Right atrium auricular region (tissue), 2 donors: ENCODE measurements around the gene FRMD6. TPM values are rescaled to one million over a fixed set of nuclear protein-coding genes. Genes with fewer than 3 reads are reported as not detected.
"Not testable (repeated sequence)": the region's sequence is repeated elsewhere in the genome, so short reads cannot be mapped to it uniquely, and the experiment has no call there.

Experiments used
- DNase-seq: peaks from one replicate; pipeline ENCODE4 v3.0.0-alpha.2; 2019; ENCODE audit warnings: low spot score
- H3K27ac ChIP-seq, 2 donors: fragments of 200-600 bp; sonication (generic); 1 replicate in 1 of 2; 2 replicates in 1 of 2; pipeline ENCODE4 v1.5.1; 2016 to 2019
- H3K27me3 ChIP-seq, 2 donors: fragments of 200-600 bp; sonication (generic); one replicate each; pipeline versions ENCODE4 v1.5.1 to v1.6.0; 2017 to 2019
- H3K36me3 ChIP-seq: fragments of 200-600 bp; sonication (generic); one replicate; pipeline ENCODE4 v1.5.1; 2016
- H3K4me1 ChIP-seq, 2 donors: fragments of 200-600 bp; sonication (generic); one replicate each; pipeline versions ENCODE4 v1.5.1 to v1.6.0; 2017 to 2019
- H3K4me3 ChIP-seq, 2 donors: fragments of 200-600 bp; sonication (generic); 1 replicate in 1 of 2; 2 replicates in 1 of 2; pipeline ENCODE4 v1.5.1; 2017 to 2019; ENCODE audit warnings: mild to moderate bottlenecking in 1 of 2, moderate library complexity in 1 of 2
- H3K9me3 ChIP-seq, 2 donors: fragments of 200-600 bp; sonication (generic); one replicate each; pipeline ENCODE4 v1.5.1; 2019
- total RNA-seq, 2 donors: library from RNA; depleted of rRNA; stranded (reverse); fragments of >200 nt; gene quantifications; one replicate each; pipeline ENCODE4 v1.1.0, GENCODE V29; 2016
- TF ChIP-seq, protein P1 (sequence below), 2 donors: fragments of 200-600 bp; sonication (generic); IDR thresholded peaks; one replicate each; pipeline ENCODE4 v1.5.1; 2019; ENCODE audit warnings: antibody characterized with exemption in 2 of 2

Gene FRMD6
- total RNA-seq, 2 donors from 2014 or later = 7.2 to 7.9 TPM

DNA sequence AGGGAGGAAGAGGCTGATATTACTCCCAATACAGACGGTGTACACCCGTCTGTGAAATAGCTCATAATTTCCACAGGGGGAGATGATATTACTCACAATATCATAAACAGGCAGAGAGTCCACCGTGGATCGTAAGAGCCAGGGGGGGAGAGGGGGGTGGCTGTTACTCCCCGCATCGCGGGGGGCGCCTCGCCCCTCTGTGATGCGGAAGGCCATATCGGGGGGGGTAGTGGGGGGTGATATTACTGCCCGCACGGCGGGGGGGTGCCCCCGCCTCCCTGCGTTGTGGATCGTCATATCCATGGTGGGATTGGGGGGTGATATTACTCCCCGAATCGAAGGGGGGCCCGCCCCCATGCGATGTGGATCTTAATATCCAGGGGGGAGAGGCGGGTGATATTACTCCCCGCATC, 91.9 kb downstream of the FRMD6 start:
- no peak for DNase-seq
- H3K4me1 ChIP-seq = no peaks in the 10 kb centered on the region

GRCh38 chr14:51744372-51745130, 92.8 kb downstream of the FRMD6 start:
- Histone ChIP-seq H3K9me3 (no peaks in the 10 kb centered on the region), H3K4me3 (no peak overlapping the region), H3K27me3 (no peaks in the 10 kb centered on the region), H3K4me1 (no peaks in the 10 kb centered on the region), H3K36me3 (no peaks in the 10 kb centered on the region), H3K27ac (no peak overlapping the region)
- TF ChIP-seq, protein P1, sequence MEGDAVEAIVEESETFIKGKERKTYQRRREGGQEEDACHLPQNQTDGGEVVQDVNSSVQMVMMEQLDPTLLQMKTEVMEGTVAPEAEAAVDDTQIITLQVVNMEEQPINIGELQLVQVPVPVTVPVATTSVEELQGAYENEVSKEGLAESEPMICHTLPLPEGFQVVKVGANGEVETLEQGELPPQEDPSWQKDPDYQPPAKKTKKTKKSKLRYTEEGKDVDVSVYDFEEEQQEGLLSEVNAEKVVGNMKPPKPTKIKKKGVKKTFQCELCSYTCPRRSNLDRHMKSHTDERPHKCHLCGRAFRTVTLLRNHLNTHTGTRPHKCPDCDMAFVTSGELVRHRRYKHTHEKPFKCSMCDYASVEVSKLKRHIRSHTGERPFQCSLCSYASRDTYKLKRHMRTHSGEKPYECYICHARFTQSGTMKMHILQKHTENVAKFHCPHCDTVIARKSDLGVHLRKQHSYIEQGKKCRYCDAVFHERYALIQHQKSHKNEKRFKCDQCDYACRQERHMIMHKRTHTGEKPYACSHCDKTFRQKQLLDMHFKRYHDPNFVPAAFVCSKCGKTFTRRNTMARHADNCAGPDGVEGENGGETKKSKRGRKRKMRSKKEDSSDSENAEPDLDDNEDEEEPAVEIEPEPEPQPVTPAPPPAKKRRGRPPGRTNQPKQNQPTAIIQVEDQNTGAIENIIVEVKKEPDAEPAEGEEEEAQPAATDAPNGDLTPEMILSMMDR (IDR thresholded peaks at IDR 0.05) = no peak
- DNase-seq = no peak

More for the DNA sequence above, 91.9 kb downstream of the FRMD6 start:
- no peaks in the 10 kb centered on the region for H3K9me3 ChIP-seq
- no peak overlapping the region for H3K27ac ChIP-seq
- H3K4me3 ChIP-seq = no peak overlapping the region
- H3K27me3 ChIP-seq = no peaks in the 10 kb centered on the region
- no peaks in the 10 kb centered on the region for H3K36me3 ChIP-seq
- TF ChIP-seq, protein P1 (IDR thresholded peaks at IDR 0.05) = no peak

- not testable (repeated sequence) for H3K4me1 ChIP-seq, DNase-seq, H3K9me3 ChIP-seq, H3K36me3 ChIP-seq, H3K27ac ChIP-seq, H3K4me3 ChIP-seq, H3K27me3 ChIP-seq
Observed at GRCh38 chr14:51746823-51747222, 95.1 kb downstream of the FRMD6 start.

DNA sequence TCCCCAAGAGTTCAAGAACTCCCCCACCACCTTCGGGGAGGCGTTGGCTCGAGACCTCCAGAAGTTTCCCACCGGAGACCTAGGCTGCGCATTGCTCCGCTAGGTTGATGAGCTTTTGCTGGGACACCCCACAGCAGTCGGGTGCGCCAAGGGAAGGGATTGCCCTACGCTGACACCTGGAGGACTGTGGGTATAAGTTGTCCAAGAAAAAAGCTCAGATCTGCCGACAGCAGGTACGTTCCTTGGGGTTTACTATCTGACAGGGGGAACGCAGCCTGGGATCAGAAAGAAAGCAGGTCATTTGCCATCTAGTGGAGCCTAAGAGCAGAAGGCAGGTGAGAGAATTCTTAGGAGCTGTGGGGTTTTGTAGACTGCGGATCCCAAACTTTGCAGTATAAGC, 98.8 kb downstream of the FRMD6 start:
- Histone ChIP-seq H3K27me3 (no peaks in the 10 kb centered on the region), H3K4me1 (no peaks in the 10 kb centered on the region), H3K36me3 (no peaks in the 10 kb centered on the region), H3K9me3 (no peaks in the 10 kb centered on the region), H3K27ac (no peak overlapping the region), H3K4me3 (no peak overlapping the region)
- TF ChIP-seq, protein P1 (IDR thresholded peaks at IDR 0.05) = no peak
- no peak for DNase-seq

DNA sequence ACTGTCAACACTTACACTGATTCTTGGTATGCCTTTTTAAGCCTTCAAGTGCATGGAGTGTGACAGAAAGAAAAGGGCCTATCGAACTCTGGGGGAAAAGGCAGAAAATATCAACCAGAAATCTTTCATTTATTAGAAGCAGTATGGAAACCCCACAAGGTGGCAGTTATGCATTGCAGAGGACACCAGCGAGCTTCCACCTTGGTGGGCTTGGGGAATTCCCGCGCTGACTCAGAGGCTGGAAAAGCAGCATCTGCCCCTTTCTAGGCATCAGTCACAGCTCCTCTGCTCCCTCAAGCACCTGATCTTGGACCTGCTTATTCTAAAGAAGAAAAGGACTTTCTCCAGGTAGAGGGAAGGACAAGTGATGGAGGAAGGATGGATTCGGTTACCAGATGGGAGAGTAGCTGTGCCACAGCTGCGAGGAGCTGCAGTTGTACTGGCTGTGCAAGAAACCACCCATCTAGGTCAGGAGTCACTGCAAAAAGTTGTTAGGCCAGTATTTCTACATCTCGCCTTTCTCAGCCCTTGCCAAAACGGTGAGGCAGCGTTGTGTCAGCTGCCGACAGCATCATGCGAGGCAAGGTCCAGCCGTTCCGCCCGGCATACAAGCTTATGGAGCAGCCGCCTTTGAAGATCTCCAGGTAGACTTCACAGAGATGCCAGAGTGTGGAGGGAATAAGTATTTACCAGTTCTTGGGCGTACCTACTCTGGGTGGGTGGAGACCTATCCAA, 100.1 kb downstream of the FRMD6 start:
- not testable (repeated sequence) for H3K9me3 ChIP-seq, H3K27me3 ChIP-seq, H3K27ac ChIP-seq, H3K4me1 ChIP-seq, H3K36me3 ChIP-seq, H3K4me3 ChIP-seq, DNase-seq

- not testable (repeated sequence) for DNase-seq, H3K27ac ChIP-seq, H3K4me3 ChIP-seq, H3K9me3 ChIP-seq, H3K4me1 ChIP-seq, H3K27me3 ChIP-seq, H3K36me3 ChIP-seq
Observed at GRCh38 chr14:51757756-51758155, 106.0 kb downstream of the FRMD6 start.

- no peaks in the 10 kb centered on the region for H3K9me3 ChIP-seq
- no peaks in the 10 kb centered on the region for H3K36me3 ChIP-seq
- no peak overlapping the region for H3K27ac ChIP-seq
- TF ChIP-seq, protein P1 (IDR thresholded peaks at IDR 0.05) = no peak
- no peaks in the 10 kb centered on the region for H3K4me1 ChIP-seq
- DNase-seq = no peak
- H3K4me3 ChIP-seq = no peak overlapping the region
- no peaks in the 10 kb centered on the region for H3K27me3 ChIP-seq
Observed at GRCh38 chr14:51759950-51760349, 108.2 kb downstream of the FRMD6 start.

DNA sequence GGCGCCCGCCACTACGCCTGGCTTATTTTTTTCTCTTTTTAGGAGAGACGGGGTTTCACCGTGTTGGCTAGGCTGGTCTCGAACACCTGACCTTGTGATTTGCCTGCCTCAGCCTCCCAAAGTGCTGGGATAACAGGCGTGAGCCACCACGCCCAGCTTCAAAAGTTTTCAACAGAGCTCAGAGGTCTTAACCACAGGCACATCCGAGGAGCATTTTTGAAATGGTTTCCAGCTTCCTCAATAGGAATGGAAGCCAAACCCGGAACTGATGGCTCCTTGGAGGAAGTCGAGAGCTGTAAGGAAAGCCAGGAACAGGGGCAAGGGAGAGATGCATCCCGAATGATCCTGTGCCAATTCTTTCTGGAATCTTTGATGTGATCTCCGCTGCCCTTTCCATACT, 114.0 kb downstream of the FRMD6 start:
- DNase-seq, H3K4me1 ChIP-seq, H3K4me3 ChIP-seq, H3K9me3 ChIP-seq, H3K27me3 ChIP-seq, H3K36me3 ChIP-seq, H3K27ac ChIP-seq: not testable (repeated sequence)

DNA sequence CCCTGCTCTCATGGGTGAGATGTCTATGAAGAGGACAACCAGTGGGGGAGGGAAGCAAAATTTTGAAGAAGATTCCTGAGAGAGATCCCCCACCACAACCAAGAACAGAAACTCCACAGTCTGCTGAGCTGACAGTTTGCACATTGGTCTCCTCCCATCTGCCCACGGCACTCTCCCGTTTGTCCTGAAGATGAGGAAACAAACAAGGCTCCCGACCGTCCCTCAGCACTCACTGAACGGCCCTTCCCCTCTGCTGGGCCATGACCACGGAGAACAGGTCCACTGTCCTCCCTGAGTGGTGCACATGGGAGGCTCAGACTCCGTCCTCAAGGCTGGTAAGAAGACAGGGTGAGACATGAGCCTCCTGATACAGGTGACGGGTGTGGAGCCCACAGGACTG, 114.9 kb downstream of the FRMD6 start:
- not testable (repeated sequence) for H3K4me1 ChIP-seq, H3K27ac ChIP-seq, H3K9me3 ChIP-seq, H3K27me3 ChIP-seq, H3K4me3 ChIP-seq, H3K36me3 ChIP-seq, DNase-seq

DNA sequence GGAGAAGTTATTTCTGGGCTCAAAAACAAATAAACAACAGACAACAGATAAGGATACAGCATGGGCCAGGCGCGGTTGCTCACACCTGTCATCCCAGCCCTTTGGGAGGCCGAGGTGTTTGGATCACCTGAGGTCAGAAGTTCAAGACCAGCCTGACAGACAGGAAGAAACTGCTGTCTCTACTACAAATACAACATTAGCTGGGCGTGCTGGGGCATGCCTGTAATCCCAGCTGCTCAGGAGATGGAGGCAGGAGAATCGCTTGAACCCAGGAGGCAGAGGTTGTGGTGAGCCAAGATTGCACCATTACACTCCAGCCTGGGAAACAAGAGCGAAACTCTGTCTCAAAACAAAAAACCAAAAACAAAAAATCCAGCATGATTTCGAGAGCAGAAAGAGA, 117.6 kb downstream of the FRMD6 start:
- not testable (repeated sequence) for H3K4me3 ChIP-seq, H3K4me1 ChIP-seq, H3K27ac ChIP-seq, H3K27me3 ChIP-seq, H3K36me3 ChIP-seq, H3K9me3 ChIP-seq, DNase-seq
